ENCODE results near the gene WDR53. TPM values are rescaled to one million over a fixed set of nuclear protein-coding genes. Genes with fewer than 3 reads are reported as not detected.
"Not testable (repeated sequence)": the region's sequence is repeated elsewhere in the genome, so short reads cannot be mapped to it uniquely, and the experiment has no call there.

Gene WDR53
- polyA plus RNA-seq, 1 donor from 2014 or later = 4.3 TPM

DNA sequence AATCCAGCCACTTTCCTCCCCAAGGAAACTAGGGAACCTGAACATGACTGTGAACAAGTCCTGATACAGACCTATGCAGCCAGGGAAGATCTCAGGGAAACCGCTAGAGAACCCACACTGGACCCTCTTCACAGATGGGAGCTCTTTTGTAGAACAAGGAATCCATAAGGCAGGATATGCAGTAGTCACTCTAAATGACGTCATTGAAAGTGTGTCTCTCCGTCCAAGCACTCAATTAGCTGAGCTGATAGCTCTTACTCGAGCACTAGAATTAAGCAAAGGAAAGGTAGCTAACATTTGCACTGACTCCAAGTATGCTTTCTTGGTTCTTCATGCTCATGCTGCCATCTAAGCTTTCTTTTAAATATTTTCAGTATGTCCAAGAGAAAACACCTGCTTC lies 43.2 kb downstream of the WDR53 start:
- no peaks in the 10 kb centered on the region for H3K27me3 ChIP-seq (ENCODE audit: insufficient read depth, low read depth, low read length)
- no peak overlapping the region for H3K4me3 ChIP-seq (ENCODE audit: low read length)
- no peak for TF ChIP-seq RAD21 (conservative IDR thresholded peaks at IDR 0.05)
- TF ChIP-seq, protein P1, sequence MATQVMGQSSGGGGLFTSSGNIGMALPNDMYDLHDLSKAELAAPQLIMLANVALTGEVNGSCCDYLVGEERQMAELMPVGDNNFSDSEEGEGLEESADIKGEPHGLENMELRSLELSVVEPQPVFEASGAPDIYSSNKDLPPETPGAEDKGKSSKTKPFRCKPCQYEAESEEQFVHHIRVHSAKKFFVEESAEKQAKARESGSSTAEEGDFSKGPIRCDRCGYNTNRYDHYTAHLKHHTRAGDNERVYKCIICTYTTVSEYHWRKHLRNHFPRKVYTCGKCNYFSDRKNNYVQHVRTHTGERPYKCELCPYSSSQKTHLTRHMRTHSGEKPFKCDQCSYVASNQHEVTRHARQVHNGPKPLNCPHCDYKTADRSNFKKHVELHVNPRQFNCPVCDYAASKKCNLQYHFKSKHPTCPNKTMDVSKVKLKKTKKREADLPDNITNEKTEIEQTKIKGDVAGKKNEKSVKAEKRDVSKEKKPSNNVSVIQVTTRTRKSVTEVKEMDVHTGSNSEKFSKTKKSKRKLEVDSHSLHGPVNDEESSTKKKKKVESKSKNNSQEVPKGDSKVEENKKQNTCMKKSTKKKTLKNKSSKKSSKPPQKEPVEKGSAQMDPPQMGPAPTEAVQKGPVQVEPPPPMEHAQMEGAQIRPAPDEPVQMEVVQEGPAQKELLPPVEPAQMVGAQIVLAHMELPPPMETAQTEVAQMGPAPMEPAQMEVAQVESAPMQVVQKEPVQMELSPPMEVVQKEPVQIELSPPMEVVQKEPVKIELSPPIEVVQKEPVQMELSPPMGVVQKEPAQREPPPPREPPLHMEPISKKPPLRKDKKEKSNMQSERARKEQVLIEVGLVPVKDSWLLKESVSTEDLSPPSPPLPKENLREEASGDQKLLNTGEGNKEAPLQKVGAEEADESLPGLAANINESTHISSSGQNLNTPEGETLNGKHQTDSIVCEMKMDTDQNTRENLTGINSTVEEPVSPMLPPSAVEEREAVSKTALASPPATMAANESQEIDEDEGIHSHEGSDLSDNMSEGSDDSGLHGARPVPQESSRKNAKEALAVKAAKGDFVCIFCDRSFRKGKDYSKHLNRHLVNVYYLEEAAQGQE (IDR thresholded peaks at IDR 0.05; ENCODE audit: borderline replicate concordance) = no peak
- no peaks in the 10 kb centered on the region for H3K36me3 ChIP-seq (ENCODE audit: insufficient read depth, low read length)
- H2AFZ ChIP-seq (ENCODE audit: low read depth, low read length) = no peak overlapping the region
- no peaks in the 10 kb centered on the region for H3K79me2 ChIP-seq (replicated peaks; ENCODE audit: insufficient read depth, low read length)
- H3K9ac ChIP-seq (ENCODE audit: low read length) = no peak overlapping the region
- no peak overlapping the region for H3K27ac ChIP-seq (ENCODE audit: low read length)
- no peaks in the 10 kb centered on the region for H3K9me3 ChIP-seq (ENCODE audit: low read length)
- no peaks in the 10 kb centered on the region for H3F3A ChIP-seq (ENCODE audit: insufficient read depth, low read length, poor library complexity, severe bottlenecking)
- no peaks in the 10 kb centered on the region for H4K20me1 ChIP-seq (ENCODE audit: insufficient read depth)
- no peak overlapping the region for H3K4me2 ChIP-seq (ENCODE audit: low read length)
- no peaks in the 10 kb centered on the region for H3K9me2 ChIP-seq (ENCODE audit: insufficient read depth, low read length)

DNA sequence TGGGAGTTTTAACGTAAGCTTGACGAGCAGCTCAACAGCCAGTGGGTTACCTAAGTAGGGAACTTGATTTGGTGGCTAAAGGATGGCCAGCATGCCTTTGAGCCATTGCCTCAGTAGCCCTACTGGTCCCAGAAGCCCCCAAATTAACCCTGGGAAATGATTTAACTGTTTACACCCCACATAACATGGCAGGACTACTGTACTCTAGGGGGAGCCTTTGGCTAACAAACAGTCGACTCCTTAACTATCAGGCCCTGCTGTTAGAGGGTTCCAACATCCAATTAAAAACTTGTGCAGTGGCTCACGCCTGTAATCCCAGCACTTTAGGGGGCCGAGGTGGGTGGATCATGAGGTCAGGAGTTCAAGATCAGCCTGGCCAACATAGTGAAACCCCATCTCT lies 43.8 kb downstream of the WDR53 start:
- Histone ChIP-seq H4K20me1 (ENCODE audit: insufficient read depth) (no peaks in the 10 kb centered on the region), H2AFZ (ENCODE audit: low read depth, low read length) (no peak overlapping the region), H3K9ac (ENCODE audit: low read length) (no peak overlapping the region), H3K36me3 (ENCODE audit: insufficient read depth, low read length) (no peaks in the 10 kb centered on the region), H3K9me3 (ENCODE audit: low read length) (no peaks in the 10 kb centered on the region), H3F3A (ENCODE audit: insufficient read depth, low read length, poor library complexity, severe bottlenecking) (no peaks in the 10 kb centered on the region), H3K4me3 (ENCODE audit: low read length) (no peak overlapping the region), H3K27me3 (ENCODE audit: insufficient read depth, low read depth, low read length) (no peaks in the 10 kb centered on the region), H3K79me2 (replicated peaks; ENCODE audit: insufficient read depth, low read length) (no peaks in the 10 kb centered on the region), H3K9me2 (ENCODE audit: insufficient read depth, low read length) (no peaks in the 10 kb centered on the region), H3K4me2 (ENCODE audit: low read length) (no peak overlapping the region), H3K27ac (ENCODE audit: low read length) (no peak overlapping the region)
- TF ChIP-seq, protein P1 (IDR thresholded peaks at IDR 0.05; ENCODE audit: borderline replicate concordance) = no peak
- TF ChIP-seq POLR2AphosphoS5 (IDR thresholded peaks at IDR 0.05) = no peak
- TF ChIP-seq SMC3 (conservative IDR thresholded peaks at IDR 0.05; ENCODE audit: poor library complexity) = no peak

DNA sequence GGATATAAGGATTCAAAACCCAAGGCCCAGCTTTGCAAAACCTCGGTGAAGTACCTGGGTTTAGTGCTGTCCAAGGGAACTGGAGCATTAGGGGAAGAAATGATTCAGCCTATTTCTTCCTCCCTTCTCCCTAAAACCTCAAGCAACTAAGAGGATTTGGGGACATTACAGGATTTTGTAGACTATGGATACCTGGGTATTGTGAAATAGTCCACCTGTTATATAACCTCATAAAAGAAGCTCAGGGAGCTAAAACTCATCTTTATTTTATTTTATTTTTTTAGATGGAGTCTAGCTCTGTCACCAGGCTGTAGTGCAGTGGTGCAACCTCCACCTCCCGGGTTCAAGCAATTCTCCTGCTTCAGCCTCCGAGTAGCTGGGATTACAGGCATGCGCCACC lies 44.5 kb downstream of the WDR53 start:
- no peak overlapping the region for H2AFZ ChIP-seq (ENCODE audit: low read depth, low read length)
- H3K4me3 ChIP-seq (ENCODE audit: low read length) = no peak overlapping the region
- no peaks in the 10 kb centered on the region for H3K36me3 ChIP-seq (ENCODE audit: insufficient read depth, low read length)
- H3K4me2 ChIP-seq (ENCODE audit: low read length) = no peak overlapping the region
- no peaks in the 10 kb centered on the region for H3F3A ChIP-seq (ENCODE audit: insufficient read depth, low read length, poor library complexity, severe bottlenecking)
- no peaks in the 10 kb centered on the region for H4K20me1 ChIP-seq (ENCODE audit: insufficient read depth)
- no peaks in the 10 kb centered on the region for H3K9me2 ChIP-seq (ENCODE audit: insufficient read depth, low read length)
- peaks cover 5% of the 10 kb centered on the region for H3K9me3 ChIP-seq (ENCODE audit: low read length)
- no peak overlapping the region for H3K9ac ChIP-seq (ENCODE audit: low read length)
- H3K27me3 ChIP-seq (ENCODE audit: insufficient read depth, low read depth, low read length) = no peaks in the 10 kb centered on the region
- no peak for TF ChIP-seq MXI1 (conservative IDR thresholded peaks at IDR 0.05; ENCODE audit: poor library complexity, severe bottlenecking)
- TF ChIP-seq SMC3 (conservative IDR thresholded peaks at IDR 0.05; ENCODE audit: poor library complexity) = no peak
- no peak for TF ChIP-seq POLR2AphosphoS5 (IDR thresholded peaks at IDR 0.05)
- H3K79me2 ChIP-seq (replicated peaks; ENCODE audit: insufficient read depth, low read length) = no peaks in the 10 kb centered on the region
- H3K27ac ChIP-seq (ENCODE audit: low read length) = no peak overlapping the region

DNA sequence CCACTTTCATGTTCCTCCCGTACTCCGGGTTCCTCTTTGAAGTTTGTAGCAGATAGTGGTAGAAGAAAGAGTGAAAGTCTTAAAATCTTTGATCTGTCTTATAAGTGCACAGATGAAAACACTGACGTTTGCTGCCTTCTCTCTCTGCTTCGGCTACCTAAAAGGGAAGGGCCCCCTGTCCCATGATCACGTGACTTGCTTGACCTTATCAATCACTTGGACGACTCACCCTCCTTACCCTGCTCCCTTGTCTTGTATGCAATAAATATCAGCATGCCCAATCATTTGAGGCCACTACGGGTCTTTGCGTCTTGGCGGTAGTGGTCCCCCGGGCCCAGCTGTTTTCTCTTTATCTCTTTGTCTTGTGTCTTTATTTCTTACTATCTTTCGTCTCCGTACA lies 47.1 kb downstream of the WDR53 start:
- not testable (repeated sequence) for H3K9ac ChIP-seq (ENCODE audit: low read length); H3F3A ChIP-seq (ENCODE audit: insufficient read depth, low read length, poor library complexity, severe bottlenecking); H3K36me3 ChIP-seq (ENCODE audit: insufficient read depth, low read length); H2AFZ ChIP-seq (ENCODE audit: low read depth, low read length); H4K20me1 ChIP-seq (ENCODE audit: insufficient read depth); H3K4me2 ChIP-seq (ENCODE audit: low read length); H3K27me3 ChIP-seq (ENCODE audit: insufficient read depth, low read depth, low read length); H3K9me3 ChIP-seq (ENCODE audit: low read length); H3K79me2 ChIP-seq (replicated peaks; ENCODE audit: insufficient read depth, low read length); H3K27ac ChIP-seq (ENCODE audit: low read length); H3K4me3 ChIP-seq (ENCODE audit: low read length); H3K9me2 ChIP-seq (ENCODE audit: insufficient read depth, low read length)
